Nephron progenitor cell (in vitro differentiated cells): ENCODE measurements around the gene TSPAN15.

Source experiments
- DNase-seq: peaks from one replicate; pipeline ENCODE4 v3.0.0; 2021
- H3K27ac Mint-ChIP-seq: 2 replicates; pipeline ENCODE4 v1.8.0; 2021; ENCODE audit warnings: mild to moderate bottlenecking, moderate library complexity, mixed read lengths
- H3K27me3 Mint-ChIP-seq: 2 replicates; pipeline ENCODE4 v1.8.0; 2021; ENCODE audit warnings: mild to moderate bottlenecking, low read depth, mixed read lengths; ENCODE audit not compliant: poor library complexity
- H3K36me3 Mint-ChIP-seq: 2 replicates; pipeline ENCODE4 v1.8.0; 2021; ENCODE audit warnings: low read depth, mixed read lengths
- H3K4me1 Mint-ChIP-seq: 2 replicates; pipeline ENCODE4 v1.8.0; 2021; ENCODE audit warnings: mixed read lengths
- H3K4me3 Mint-ChIP-seq: 2 replicates; pipeline ENCODE4 v1.8.0; 2021; ENCODE audit warnings: mild to moderate bottlenecking, moderate library complexity, mixed read lengths
- H3K9me3 Mint-ChIP-seq: 2 replicates; pipeline ENCODE4 v1.8.0; 2021; ENCODE audit warnings: mild to moderate bottlenecking, moderate library complexity, mixed read lengths
- TF ChIP-seq, protein P1 (sequence below): fragments of 200-600 bp; sonication (generic); IDR thresholded peaks from 2 replicates; pipeline ENCODE4 v1.5.0; 2021; ENCODE audit warnings: antibody characterized with exemption

Gene TSPAN15

DNA sequence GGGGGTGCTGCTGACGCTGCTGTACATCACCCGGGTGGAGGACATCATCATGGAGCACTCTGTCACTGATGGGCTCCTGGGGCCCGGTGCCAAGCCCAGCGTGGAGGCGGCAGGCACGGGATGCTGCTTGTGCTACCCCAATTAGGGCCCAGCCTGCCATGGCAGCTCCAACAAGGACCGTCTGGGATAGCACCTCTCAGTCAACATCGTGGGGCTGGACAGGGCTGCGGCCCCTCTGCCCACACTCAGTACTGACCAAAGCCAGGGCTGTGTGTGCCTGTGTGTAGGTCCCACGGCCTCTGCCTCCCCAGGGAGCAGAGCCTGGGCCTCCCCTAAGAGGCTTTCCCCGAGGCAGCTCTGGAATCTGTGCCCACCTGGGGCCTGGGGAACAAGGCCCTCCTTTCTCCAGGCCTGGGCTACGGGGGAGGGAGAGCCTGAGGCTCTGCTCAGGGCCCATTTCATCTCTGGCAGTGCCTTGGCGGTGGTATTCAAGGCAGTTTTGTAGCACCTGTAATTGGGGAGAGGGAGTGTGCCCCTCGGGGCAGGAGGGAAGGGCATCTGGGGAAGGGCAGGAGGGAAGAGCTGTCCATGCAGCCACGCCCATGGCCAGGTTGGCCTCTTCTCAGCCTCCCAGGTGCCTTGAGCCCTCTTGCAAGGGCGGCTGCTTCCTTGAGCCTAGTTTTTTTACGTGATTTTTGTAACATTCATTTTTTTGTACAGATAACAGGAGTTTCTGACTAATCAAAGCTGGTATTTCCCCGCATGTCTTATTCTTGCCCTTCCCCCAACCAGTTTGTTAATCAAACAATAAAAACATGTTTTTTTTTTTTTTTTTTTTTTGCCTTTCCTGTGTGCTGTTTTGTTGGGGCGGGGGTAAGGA is 55.8 kb downstream of the TSPAN15 start:
- DNase-seq = no peak
- H3K4me3 Mint-ChIP-seq = no peak overlapping the region
- H3K36me3 Mint-ChIP-seq = no peaks in the 10 kb centered on the region
- H3K4me1 Mint-ChIP-seq = peaks cover 8% of the 10 kb centered on the region
- H3K27me3 Mint-ChIP-seq = peaks cover 36% of the 10 kb centered on the region
- H3K27ac Mint-ChIP-seq = no peak overlapping the region
- peaks cover 3% of the 10 kb centered on the region for H3K9me3 Mint-ChIP-seq
- TF ChIP-seq, protein P1, sequence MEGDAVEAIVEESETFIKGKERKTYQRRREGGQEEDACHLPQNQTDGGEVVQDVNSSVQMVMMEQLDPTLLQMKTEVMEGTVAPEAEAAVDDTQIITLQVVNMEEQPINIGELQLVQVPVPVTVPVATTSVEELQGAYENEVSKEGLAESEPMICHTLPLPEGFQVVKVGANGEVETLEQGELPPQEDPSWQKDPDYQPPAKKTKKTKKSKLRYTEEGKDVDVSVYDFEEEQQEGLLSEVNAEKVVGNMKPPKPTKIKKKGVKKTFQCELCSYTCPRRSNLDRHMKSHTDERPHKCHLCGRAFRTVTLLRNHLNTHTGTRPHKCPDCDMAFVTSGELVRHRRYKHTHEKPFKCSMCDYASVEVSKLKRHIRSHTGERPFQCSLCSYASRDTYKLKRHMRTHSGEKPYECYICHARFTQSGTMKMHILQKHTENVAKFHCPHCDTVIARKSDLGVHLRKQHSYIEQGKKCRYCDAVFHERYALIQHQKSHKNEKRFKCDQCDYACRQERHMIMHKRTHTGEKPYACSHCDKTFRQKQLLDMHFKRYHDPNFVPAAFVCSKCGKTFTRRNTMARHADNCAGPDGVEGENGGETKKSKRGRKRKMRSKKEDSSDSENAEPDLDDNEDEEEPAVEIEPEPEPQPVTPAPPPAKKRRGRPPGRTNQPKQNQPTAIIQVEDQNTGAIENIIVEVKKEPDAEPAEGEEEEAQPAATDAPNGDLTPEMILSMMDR = no peak

DNA sequence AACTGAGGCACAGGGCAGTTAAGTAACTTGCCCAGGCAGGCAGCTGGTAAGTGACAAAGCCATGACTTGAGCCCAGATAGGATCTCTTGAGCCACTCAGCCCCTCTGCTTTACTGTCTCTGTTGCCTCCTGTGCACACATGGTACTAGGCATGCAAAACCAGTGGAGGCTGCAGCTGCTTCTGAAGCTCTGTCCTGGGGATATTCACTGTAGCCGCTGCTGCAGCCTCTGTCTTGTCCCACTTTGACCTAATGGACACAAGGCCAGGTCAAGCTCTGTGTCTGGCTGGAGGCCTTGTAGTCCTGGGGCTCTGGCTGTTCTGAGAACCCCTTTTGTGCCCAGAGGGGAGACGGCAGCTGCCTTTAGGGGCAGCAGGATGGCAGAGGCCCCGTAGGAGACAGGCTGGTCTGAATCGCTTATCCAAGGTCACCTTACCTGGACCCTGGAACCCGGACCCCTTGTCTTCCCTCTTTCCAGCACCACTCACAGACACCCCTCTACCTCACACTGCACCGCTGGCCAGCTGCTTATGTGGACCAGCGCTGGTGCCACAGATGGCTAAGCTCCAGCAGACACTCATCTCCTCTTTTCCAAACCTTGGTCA is 57.6 kb downstream of the TSPAN15 start:
- TF ChIP-seq, protein P1 = no peak
- peaks cover 8% of the 10 kb centered on the region for H3K4me1 Mint-ChIP-seq
- no peak overlapping the region for H3K4me3 Mint-ChIP-seq
- H3K27ac Mint-ChIP-seq = no peak overlapping the region
- H3K27me3 Mint-ChIP-seq = peaks cover 40% of the 10 kb centered on the region
- peaks cover 3% of the 10 kb centered on the region for H3K9me3 Mint-ChIP-seq
- no peaks in the 10 kb centered on the region for H3K36me3 Mint-ChIP-seq
- DNase-seq = no peak

- no peak overlapping the region for H3K27ac Mint-ChIP-seq
- DNase-seq = no peak
- H3K27me3 Mint-ChIP-seq = peaks cover 53% of the 10 kb centered on the region
- H3K9me3 Mint-ChIP-seq = peaks cover 3% of the 10 kb centered on the region
- no peaks in the 10 kb centered on the region for H3K36me3 Mint-ChIP-seq
- H3K4me1 Mint-ChIP-seq = no peaks in the 10 kb centered on the region
- no peak overlapping the region for H3K4me3 Mint-ChIP-seq
- TF ChIP-seq, protein P1 = no peak
Observed at GRCh38 chr10:69512901-69513300, 61.6 kb downstream of the TSPAN15 start.

GRCh38 chr10:69513617-69514016 is 62.4 kb downstream of the TSPAN15 start:
- Mint-ChIP-seq H3K4me1 (no peaks in the 10 kb centered on the region), H3K9me3 (peaks cover 3% of the 10 kb centered on the region), H3K36me3 (no peaks in the 10 kb centered on the region), H3K27me3 (peaks cover 53% of the 10 kb centered on the region), H3K27ac (no peak overlapping the region), H3K4me3 (no peak overlapping the region)
- TF ChIP-seq, protein P1 = no peak
- no peak for DNase-seq

DNA sequence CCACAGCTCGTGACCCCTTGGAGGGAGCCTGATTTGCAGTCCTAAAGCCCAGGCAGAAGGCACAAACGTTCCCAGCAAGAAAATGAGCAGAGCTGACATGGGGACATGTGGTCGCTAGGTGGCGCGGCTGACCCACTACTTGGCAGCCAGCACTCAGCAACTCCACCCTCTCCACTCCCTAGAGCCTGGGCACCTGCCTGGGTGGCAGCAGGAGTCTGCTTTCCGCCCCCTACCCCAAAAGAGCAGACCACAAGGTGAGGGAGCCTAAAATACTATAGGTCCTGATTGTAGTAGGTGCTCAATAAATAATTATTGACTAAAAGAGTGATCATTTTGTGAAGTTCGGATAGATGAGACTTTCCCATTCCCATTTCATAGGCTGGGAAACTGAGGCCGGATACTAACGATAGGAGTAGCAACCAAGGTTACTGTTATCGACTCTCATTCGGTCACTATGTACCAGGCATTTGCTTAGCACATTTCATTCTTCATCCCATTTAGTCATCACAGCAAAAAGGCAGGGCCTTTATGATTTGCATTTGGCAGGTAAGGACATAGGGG is 64.5 kb downstream of the TSPAN15 start:
- peaks cover 37% of the 10 kb centered on the region for H3K27me3 Mint-ChIP-seq
- H3K9me3 Mint-ChIP-seq = peaks cover 3% of the 10 kb centered on the region
- TF ChIP-seq, protein P1 = peak; percentile 80
- no peaks in the 10 kb centered on the region for H3K36me3 Mint-ChIP-seq
- no peak overlapping the region for H3K27ac Mint-ChIP-seq
- DNase-seq = peak; percentile 83
- no peak overlapping the region for H3K4me3 Mint-ChIP-seq
- no peaks in the 10 kb centered on the region for H3K4me1 Mint-ChIP-seq
